HFFc6 (cell line): ENCODE results near the gene MTERF4. TPM values are rescaled to one million over a fixed set of nuclear protein-coding genes. Genes with fewer than 3 reads are reported as not detected.
"Not testable (repeated sequence)": the region's sequence is repeated elsewhere in the genome, so short reads cannot be mapped to it uniquely, and the experiment has no call there.

ENCODE experiments used
- DNase-seq: peaks from one replicate; pipeline ENCODE4 v3.0.0-alpha.2; 2018
- H3K27ac Mint-ChIP-seq: 2 replicates; pipeline ENCODE4 v1.8.0; 2020; ENCODE audit warnings: mild to moderate bottlenecking, mixed read lengths
- H3K27me3 Mint-ChIP-seq: 2 replicates; pipeline ENCODE4 v1.8.0; 2021; ENCODE audit warnings: mild to moderate bottlenecking, moderate library complexity, mixed read lengths; ENCODE audit not compliant: insufficient read depth
- H3K36me3 Mint-ChIP-seq: 2 replicates; pipeline ENCODE4 v1.8.0; 2021; ENCODE audit warnings: low read depth, mixed read lengths
- H3K4me1 Mint-ChIP-seq: 2 replicates; pipeline ENCODE4 v1.8.0; 2020; ENCODE audit warnings: low read depth, mixed read lengths
- H3K4me3 Mint-ChIP-seq: 2 replicates; pipeline ENCODE4 v1.8.0; 2020; ENCODE audit warnings: mild to moderate bottlenecking, moderate library complexity, mixed read lengths
- H3K9me3 Mint-ChIP-seq: 2 replicates; pipeline ENCODE4 v1.8.0; 2020; ENCODE audit warnings: mild to moderate bottlenecking, mixed read lengths
- total RNA-seq, 6 experiments: library from RNA; stranded (reverse); fragmentation: NEBNext Ultra II Directional; extraction: Animal tissue kit (Norgen Biotek cat#: 25700); gene quantifications; 2 replicates in 1 of 6; 3 replicates in 5 of 6; pipeline ENCODE4 v1.2.3, GENCODE V29; 2021
- TF ChIP-seq, protein P1 (sequence below): fragments of 200-600 bp; sonication (generic); IDR thresholded peaks from 2 replicates; pipeline ENCODE4 v1.5.0; 2021; ENCODE audit warnings: antibody characterized with exemption, mild to moderate bottlenecking

The MTERF4 gene
- total RNA-seq, 6 experiments from 2014 or later, result 17.2 to 20.6 (median 17.9) TPM

DNA sequence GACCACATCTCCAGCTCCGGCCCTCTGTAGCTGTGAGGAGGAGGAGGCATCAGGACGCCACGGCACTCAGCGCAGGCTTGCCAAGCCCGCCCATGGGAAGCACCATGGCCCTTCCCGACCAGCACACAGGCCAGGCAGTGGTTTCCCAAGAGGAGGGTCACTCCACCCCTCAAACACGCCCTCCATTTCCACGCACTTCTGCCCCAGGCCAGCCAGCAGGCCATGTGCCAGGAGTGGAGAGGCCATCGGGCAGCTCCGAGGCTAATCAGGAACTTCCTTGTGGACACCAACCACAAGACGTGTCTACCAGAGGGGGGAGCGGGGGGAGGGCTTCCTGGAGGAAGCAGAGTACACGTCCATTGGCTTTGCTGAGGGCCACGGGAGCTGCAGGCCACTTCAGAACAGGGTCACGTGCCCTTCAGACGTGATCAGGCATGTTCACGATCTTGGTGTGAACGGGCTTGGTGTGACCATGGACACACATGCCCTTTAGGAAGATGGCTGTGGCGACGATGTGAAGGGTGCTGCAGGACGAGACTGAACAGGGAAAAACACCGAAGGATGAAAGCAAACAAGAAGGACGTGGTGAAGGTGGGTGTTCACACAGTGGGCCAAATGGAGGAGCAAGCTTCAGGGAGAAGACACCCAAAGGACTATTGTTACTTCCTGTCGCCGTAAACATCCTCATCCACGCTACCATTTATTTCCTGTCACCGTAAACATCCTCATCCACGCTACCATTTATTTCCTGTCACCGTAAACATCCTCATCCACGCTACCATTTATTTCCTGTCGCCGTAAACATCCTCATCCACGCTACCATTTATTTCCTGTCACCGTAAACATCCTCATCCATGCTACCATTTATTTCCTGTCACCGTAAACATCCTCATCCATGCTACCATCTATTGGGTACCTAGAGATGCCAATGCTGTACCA is 6.5 kb upstream of the MTERF4 start:
- H3K4me3 Mint-ChIP-seq, result no peak overlapping the region
- no peak overlapping the region for H3K27ac Mint-ChIP-seq

GRCh38 chr2:241107031-241107783 is 5.1 kb upstream of the MTERF4 start:
- Mint-ChIP-seq H3K9me3 (no peaks in the 10 kb centered on the region), H3K36me3 (no peaks in the 10 kb centered on the region), H3K4me3 (no peak overlapping the region), H3K4me1 (peaks cover 6% of the 10 kb centered on the region; the same call in 1 of the 2 replicates), H3K27ac (no peak overlapping the region), H3K27me3 (no peaks in the 10 kb centered on the region; the same call in 1 of the 2 replicates)
- no peak for DNase-seq
- TF ChIP-seq, protein P1, sequence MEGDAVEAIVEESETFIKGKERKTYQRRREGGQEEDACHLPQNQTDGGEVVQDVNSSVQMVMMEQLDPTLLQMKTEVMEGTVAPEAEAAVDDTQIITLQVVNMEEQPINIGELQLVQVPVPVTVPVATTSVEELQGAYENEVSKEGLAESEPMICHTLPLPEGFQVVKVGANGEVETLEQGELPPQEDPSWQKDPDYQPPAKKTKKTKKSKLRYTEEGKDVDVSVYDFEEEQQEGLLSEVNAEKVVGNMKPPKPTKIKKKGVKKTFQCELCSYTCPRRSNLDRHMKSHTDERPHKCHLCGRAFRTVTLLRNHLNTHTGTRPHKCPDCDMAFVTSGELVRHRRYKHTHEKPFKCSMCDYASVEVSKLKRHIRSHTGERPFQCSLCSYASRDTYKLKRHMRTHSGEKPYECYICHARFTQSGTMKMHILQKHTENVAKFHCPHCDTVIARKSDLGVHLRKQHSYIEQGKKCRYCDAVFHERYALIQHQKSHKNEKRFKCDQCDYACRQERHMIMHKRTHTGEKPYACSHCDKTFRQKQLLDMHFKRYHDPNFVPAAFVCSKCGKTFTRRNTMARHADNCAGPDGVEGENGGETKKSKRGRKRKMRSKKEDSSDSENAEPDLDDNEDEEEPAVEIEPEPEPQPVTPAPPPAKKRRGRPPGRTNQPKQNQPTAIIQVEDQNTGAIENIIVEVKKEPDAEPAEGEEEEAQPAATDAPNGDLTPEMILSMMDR, result no peak

More for the DNA sequence above, 6.5 kb upstream of the MTERF4 start:
- H3K9me3 Mint-ChIP-seq, result no peaks in the 10 kb centered on the region
- TF ChIP-seq, protein P1, result no peak
- no peaks in the 10 kb centered on the region for H3K36me3 Mint-ChIP-seq
- H3K27me3 Mint-ChIP-seq, result no peaks in the 10 kb centered on the region; the same call in 1 of the 2 replicates
- H3K4me1 Mint-ChIP-seq, result no peaks in the 10 kb centered on the region
- no peak for DNase-seq

DNA sequence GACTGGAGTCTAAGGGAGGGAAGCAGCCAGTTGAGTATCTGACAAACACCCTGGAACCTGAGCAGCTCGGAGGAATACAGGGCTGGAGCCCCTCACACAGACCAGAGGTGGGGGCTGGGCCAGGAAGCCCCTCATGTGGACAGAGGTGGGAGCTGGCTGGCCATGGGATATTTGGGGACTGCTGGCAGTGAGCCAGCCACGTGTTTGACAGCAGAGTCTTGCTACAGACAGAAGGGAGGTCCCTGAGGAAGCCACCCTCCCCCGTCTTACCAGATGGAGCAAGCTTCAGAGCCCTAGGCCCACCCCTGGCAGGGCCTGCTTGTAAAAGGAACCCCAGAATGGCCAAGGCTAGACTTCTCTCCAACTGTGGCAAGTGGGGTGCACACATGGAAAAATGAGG is 3.6 kb upstream of the MTERF4 start:
- H3K4me3 Mint-ChIP-seq, result no peak overlapping the region
- no peak overlapping the region for H3K27ac Mint-ChIP-seq
- no peaks in the 10 kb centered on the region for H3K9me3 Mint-ChIP-seq
- H3K36me3 Mint-ChIP-seq, result no peaks in the 10 kb centered on the region
- H3K27me3 Mint-ChIP-seq, result no peaks in the 10 kb centered on the region; the same call in 1 of the 2 replicates
- H3K4me1 Mint-ChIP-seq, result peaks cover 6% of the 10 kb centered on the region; the same call in 1 of the 2 replicates
- DNase-seq, result no peak
- TF ChIP-seq, protein P1, result no peak

DNA sequence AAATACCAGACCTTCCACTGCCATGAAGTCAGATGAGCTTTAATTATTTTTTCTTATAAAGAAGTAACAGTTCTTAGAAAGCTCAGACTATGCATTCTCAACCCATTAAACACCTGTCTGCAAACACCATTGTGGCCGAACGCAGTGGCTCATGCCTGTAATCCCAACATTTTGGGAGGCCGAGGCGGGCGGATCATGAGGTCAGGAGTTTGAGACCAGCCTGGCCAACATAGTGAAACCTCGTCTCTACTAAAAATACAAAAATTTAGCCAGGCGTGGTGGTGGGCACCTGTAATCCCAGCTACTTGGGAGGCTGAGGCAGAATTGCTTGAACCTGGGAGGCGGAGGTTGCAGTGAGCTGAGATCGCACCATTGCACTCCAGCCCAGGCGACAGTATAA is 2.5 kb upstream of the MTERF4 start:
- H3K27me3 Mint-ChIP-seq, H3K27ac Mint-ChIP-seq, H3K36me3 Mint-ChIP-seq, DNase-seq, H3K4me1 Mint-ChIP-seq, H3K9me3 Mint-ChIP-seq, H3K4me3 Mint-ChIP-seq: not testable (repeated sequence)

DNA sequence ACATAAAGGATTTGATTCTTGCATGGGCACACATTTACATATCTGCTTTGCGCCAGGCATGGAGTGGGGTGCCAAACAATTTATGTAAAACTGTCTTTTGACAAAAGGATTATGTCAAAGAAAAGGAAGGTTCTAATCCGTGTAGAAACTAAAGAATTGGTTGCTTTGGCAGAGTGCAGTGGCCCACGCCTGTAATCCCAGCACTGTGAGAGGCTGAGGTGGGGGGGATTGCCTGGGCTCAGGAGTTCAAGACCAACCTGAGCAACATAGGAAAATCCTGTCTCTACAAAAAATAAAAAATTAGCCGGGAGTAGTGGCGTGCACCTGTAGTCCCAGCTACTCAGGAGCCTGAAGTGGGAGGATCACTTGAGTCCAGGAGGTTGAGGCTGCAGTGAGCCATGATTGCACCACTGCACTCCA is 1.1 kb upstream of the MTERF4 start:
- peaks cover 13% of the 10 kb centered on the region; the same call in 1 of the 2 replicates for H3K36me3 Mint-ChIP-seq
- H3K4me3 Mint-ChIP-seq, result peak overlapping the region; percentile 97
- TF ChIP-seq, protein P1, result no peak
- no peaks in the 10 kb centered on the region for H3K9me3 Mint-ChIP-seq
- DNase-seq, result no peak
- no peaks in the 10 kb centered on the region for H3K27me3 Mint-ChIP-seq
- peaks cover 6% of the 10 kb centered on the region; the same call in 1 of the 2 replicates for H3K4me1 Mint-ChIP-seq
- H3K27ac Mint-ChIP-seq, result peak overlapping the region; percentile 92
